Esophagus muscularis mucosa (tissue), 4 donors: Measurements from ENCODE around the gene FAM120B.

Source experiments
- EP300 ChIP-seq: sonication (generic); formaldehyde crosslinking; IDR thresholded peaks from one replicate; pipeline ENCODE4 v1.6.1; 2017; ENCODE audit warnings: antibody characterized with exemption
- POLR2A ChIP-seq: fragments of 450-650 bp; IDR thresholded peaks from one replicate; pipeline ENCODE4 v1.6.1; 2017; ENCODE audit warnings: antibody characterized with exemption, moderate library complexity, mild to moderate bottlenecking, low read depth
- POLR2AphosphoS5 ChIP-seq, 2 donors: sonication (generic); formaldehyde crosslinking; IDR thresholded peaks; one replicate each; pipeline ENCODE4 v1.6.1; 2017; ENCODE audit warnings: antibody characterized with exemption in 2 of 2
- TF ChIP-seq, protein P1 (sequence below), 3 experiments: fragments of 200-600 bp in 2 of 3; fragments of 450-650 bp in 1 of 3; sonication (generic) in 2 of 3; IDR thresholded peaks; one replicate each; pipeline ENCODE4 v1.5.1; 2017 to 2019; ENCODE audit warnings: antibody characterized with exemption in 3 of 3, mild to moderate bottlenecking in 2 of 3, moderate library complexity in 1 of 3

DNA sequence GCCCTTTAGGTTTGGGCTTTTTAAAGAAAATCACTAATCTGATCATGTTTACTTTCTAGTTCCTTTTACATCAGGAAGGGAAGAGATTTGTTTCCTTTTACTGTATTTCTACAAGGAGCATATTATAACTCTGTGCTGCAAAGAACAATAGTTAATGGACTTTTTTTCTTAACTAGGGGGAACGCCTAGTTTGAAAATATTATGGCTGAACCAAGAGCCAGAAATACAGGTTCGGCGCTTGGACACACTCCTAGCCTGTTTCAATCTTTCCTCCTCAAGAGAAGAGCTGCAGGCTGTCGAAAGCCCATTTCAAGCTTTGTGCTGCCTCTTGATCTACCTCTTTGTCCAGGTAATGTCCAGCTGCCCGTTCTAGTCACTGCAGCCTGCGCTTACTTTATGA, 41.4 kb downstream of the FAM120B start:
- TF ChIP-seq, protein P1, sequence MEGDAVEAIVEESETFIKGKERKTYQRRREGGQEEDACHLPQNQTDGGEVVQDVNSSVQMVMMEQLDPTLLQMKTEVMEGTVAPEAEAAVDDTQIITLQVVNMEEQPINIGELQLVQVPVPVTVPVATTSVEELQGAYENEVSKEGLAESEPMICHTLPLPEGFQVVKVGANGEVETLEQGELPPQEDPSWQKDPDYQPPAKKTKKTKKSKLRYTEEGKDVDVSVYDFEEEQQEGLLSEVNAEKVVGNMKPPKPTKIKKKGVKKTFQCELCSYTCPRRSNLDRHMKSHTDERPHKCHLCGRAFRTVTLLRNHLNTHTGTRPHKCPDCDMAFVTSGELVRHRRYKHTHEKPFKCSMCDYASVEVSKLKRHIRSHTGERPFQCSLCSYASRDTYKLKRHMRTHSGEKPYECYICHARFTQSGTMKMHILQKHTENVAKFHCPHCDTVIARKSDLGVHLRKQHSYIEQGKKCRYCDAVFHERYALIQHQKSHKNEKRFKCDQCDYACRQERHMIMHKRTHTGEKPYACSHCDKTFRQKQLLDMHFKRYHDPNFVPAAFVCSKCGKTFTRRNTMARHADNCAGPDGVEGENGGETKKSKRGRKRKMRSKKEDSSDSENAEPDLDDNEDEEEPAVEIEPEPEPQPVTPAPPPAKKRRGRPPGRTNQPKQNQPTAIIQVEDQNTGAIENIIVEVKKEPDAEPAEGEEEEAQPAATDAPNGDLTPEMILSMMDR (IDR thresholded peaks at IDR 0.05), result no peak
- TF ChIP-seq POLR2AphosphoS5 (IDR thresholded peaks at IDR 0.05), result no peak
- no peak for TF ChIP-seq POLR2A
- no peak for TF ChIP-seq EP300
